ENCODE results near the gene COX19.

COX19 gene

GRCh38 chr7:999941-1000935 is 24.9 kb upstream of the COX19 start:
- H3K4me3 ChIP-seq (ENCODE audit: low read depth in 1 of 2, low read length in 2 of 2), result no peak overlapping the region
- H3K27ac ChIP-seq (ENCODE audit: low read depth, low read length), result no peak overlapping the region
- no peaks in the 10 kb centered on the region for H3K9me3 ChIP-seq (ENCODE audit: control insufficient read depth in 1 of 2, low read length in 2 of 2)
- no peaks in the 10 kb centered on the region for H3K27me3 ChIP-seq (ENCODE audit: control insufficient read depth in 1 of 2, insufficient read depth in 2 of 2, low read length in 2 of 2)
- no peak overlapping the region for H3K9ac ChIP-seq (ENCODE audit: low read depth in 1 of 2, low read length in 2 of 2)
- no peaks in the 10 kb centered on the region for H3K4me1 ChIP-seq (ENCODE audit: control insufficient read depth in 1 of 2, insufficient read depth in 2 of 2, low read length in 2 of 2)
- no peaks in the 10 kb centered on the region for H3K36me3 ChIP-seq (ENCODE audit: control insufficient read depth in 1 of 2, insufficient read depth in 2 of 2, low read length in 2 of 2)

- no peaks in the 10 kb centered on the region for H3K4me1 ChIP-seq (ENCODE audit: control insufficient read depth in 1 of 2, insufficient read depth in 2 of 2, low read length in 2 of 2)
- no peaks in the 10 kb centered on the region for H3K9me3 ChIP-seq (ENCODE audit: control insufficient read depth in 1 of 2, low read length in 2 of 2)
- no peaks in the 10 kb centered on the region for H3K27me3 ChIP-seq (ENCODE audit: control insufficient read depth in 1 of 2, insufficient read depth in 2 of 2, low read length in 2 of 2)
- H3K36me3 ChIP-seq (ENCODE audit: control insufficient read depth in 1 of 2, insufficient read depth in 2 of 2, low read length in 2 of 2), result peaks cover 0 to 3% of the 10 kb centered on the region in 2 donors
- no peak overlapping the region for H3K27ac ChIP-seq (ENCODE audit: low read depth, low read length)
- H3K4me3 ChIP-seq (ENCODE audit: low read depth in 1 of 2, low read length in 2 of 2), result no peak overlapping the region
- no peak overlapping the region for H3K9ac ChIP-seq (ENCODE audit: low read depth in 1 of 2, low read length in 2 of 2)
These were observed 24.0 kb upstream of the COX19 start for GRCh38 chr7:999149-999879.

- Histone ChIP-seq H3K9ac (ENCODE audit: low read depth in 1 of 2, low read length in 2 of 2) (no peak overlapping the region), H3K4me1 (ENCODE audit: control insufficient read depth in 1 of 2, insufficient read depth in 2 of 2, low read length in 2 of 2) (no peaks in the 10 kb centered on the region), H3K4me3 (ENCODE audit: low read depth in 1 of 2, low read length in 2 of 2) (no peak overlapping the region), H3K27me3 (ENCODE audit: control insufficient read depth in 1 of 2, insufficient read depth in 2 of 2, low read length in 2 of 2) (no peaks in the 10 kb centered on the region), H3K9me3 (ENCODE audit: control insufficient read depth in 1 of 2, low read length in 2 of 2) (no peaks in the 10 kb centered on the region), H3K36me3 (ENCODE audit: control insufficient read depth in 1 of 2, insufficient read depth in 2 of 2, low read length in 2 of 2) (peaks cover 0 to 3% of the 10 kb centered on the region in 2 donors), H3K27ac (ENCODE audit: low read depth, low read length) (no peak overlapping the region)
These were observed 22.4 kb upstream of the COX19 start for GRCh38 chr7:997404-998395.

GRCh38 chr7:996079-996872 is 20.9 kb upstream of the COX19 start:
- H3K27ac ChIP-seq (ENCODE audit: low read depth, low read length), result no peak overlapping the region
- no peaks in the 10 kb centered on the region for H3K4me1 ChIP-seq (ENCODE audit: control insufficient read depth in 1 of 2, insufficient read depth in 2 of 2, low read length in 2 of 2)
- H3K9me3 ChIP-seq (ENCODE audit: control insufficient read depth in 1 of 2, low read length in 2 of 2), result no peaks in the 10 kb centered on the region
- H3K36me3 ChIP-seq (ENCODE audit: control insufficient read depth in 1 of 2, insufficient read depth in 2 of 2, low read length in 2 of 2), result peaks cover 0 to 3% of the 10 kb centered on the region in 2 donors
- H3K9ac ChIP-seq (ENCODE audit: low read depth in 1 of 2, low read length in 2 of 2), result no peak overlapping the region
- H3K4me3 ChIP-seq (ENCODE audit: low read depth in 1 of 2, low read length in 2 of 2), result no peak overlapping the region
- H3K27me3 ChIP-seq (ENCODE audit: control insufficient read depth in 1 of 2, insufficient read depth in 2 of 2, low read length in 2 of 2), result no peaks in the 10 kb centered on the region

DNA sequence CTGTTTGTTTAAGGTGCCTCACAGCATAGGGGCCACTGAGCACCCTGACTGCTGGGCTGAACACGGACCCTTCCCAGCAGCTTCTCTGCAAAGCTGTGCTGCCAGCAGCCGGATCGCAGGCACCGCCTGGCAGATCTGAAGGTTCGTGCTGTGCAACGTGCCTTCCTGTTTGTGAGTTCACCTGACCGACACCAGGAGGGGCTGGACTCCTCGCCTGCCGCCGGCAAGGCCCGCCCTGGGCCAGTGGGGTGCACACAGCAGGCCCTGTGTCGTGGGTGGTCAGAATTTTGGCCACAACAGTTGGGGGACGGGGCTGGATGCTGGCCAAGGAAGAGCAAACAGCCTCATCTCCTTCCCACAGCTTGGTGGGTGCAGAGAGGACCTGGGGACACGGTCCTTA is 20.2 kb upstream of the COX19 start:
- H3K27ac ChIP-seq (ENCODE audit: low read depth, low read length), result no peak overlapping the region
- H3K9me3 ChIP-seq (ENCODE audit: control insufficient read depth in 1 of 2, low read length in 2 of 2), result no peaks in the 10 kb centered on the region
- H3K4me1 ChIP-seq (ENCODE audit: control insufficient read depth in 1 of 2, insufficient read depth in 2 of 2, low read length in 2 of 2), result no peaks in the 10 kb centered on the region

DNA sequence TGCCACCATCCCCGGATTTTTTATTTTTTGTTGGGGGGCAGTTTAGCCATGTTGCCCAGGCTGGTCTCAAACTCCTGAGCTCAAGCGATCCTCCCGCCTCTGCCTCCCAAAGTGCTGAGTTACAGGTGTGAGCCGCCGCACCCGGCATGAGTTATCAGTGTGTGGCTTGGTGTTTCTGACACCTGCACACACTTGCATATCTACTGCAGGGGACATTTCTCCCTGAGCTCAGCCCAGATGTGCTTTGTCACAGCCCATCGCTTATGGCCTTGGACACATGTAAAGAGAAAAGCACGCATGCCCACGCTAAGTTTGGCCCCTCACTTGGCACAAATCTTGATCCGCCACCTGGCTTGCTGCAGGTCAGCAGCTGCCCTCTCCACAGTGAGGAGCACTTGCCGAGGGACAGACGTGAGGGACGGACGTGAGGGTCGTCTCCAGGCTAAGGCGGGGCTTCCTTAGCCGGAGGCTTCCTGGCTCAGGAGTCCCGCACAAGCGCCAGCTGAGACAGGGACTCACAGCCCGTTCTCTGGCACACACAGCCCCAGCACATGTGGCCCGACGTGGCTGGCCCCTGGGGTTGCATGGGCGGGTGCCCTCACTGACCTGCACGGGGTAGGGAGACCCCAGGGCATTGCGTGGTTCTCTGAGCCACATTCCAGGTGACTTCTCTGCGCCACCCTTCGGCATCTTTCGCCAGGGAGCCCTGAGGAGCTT is 19.4 kb upstream of the COX19 start:
- Histone ChIP-seq H3K4me3 (ENCODE audit: low read depth in 1 of 2, low read length in 2 of 2) (no peak overlapping the region), H3K9ac (ENCODE audit: low read depth in 1 of 2, low read length in 2 of 2) (no peak overlapping the region), H3K27ac (ENCODE audit: low read depth, low read length) (no peak overlapping the region), H3K4me1 (ENCODE audit: control insufficient read depth in 1 of 2, insufficient read depth in 2 of 2, low read length in 2 of 2) (no peaks in the 10 kb centered on the region), H3K9me3 (ENCODE audit: control insufficient read depth in 1 of 2, low read length in 2 of 2) (no peaks in the 10 kb centered on the region), H3K27me3 (ENCODE audit: control insufficient read depth in 1 of 2, insufficient read depth in 2 of 2, low read length in 2 of 2) (no peaks in the 10 kb centered on the region), H3K36me3 (ENCODE audit: control insufficient read depth in 1 of 2, insufficient read depth in 2 of 2, low read length in 2 of 2) (peaks cover 0 to 3% of the 10 kb centered on the region in 2 donors)

More for the DNA sequence above, 20.2 kb upstream of the COX19 start:
- H3K27me3 ChIP-seq (ENCODE audit: control insufficient read depth in 1 of 2, insufficient read depth in 2 of 2, low read length in 2 of 2), result no peaks in the 10 kb centered on the region
- peaks cover 0 to 3% of the 10 kb centered on the region in 2 donors for H3K36me3 ChIP-seq (ENCODE audit: control insufficient read depth in 1 of 2, insufficient read depth in 2 of 2, low read length in 2 of 2)
- H3K4me3 ChIP-seq (ENCODE audit: low read depth in 1 of 2, low read length in 2 of 2), result no peak overlapping the region
- H3K9ac ChIP-seq (ENCODE audit: low read depth in 1 of 2, low read length in 2 of 2), result no peak overlapping the region

DNA sequence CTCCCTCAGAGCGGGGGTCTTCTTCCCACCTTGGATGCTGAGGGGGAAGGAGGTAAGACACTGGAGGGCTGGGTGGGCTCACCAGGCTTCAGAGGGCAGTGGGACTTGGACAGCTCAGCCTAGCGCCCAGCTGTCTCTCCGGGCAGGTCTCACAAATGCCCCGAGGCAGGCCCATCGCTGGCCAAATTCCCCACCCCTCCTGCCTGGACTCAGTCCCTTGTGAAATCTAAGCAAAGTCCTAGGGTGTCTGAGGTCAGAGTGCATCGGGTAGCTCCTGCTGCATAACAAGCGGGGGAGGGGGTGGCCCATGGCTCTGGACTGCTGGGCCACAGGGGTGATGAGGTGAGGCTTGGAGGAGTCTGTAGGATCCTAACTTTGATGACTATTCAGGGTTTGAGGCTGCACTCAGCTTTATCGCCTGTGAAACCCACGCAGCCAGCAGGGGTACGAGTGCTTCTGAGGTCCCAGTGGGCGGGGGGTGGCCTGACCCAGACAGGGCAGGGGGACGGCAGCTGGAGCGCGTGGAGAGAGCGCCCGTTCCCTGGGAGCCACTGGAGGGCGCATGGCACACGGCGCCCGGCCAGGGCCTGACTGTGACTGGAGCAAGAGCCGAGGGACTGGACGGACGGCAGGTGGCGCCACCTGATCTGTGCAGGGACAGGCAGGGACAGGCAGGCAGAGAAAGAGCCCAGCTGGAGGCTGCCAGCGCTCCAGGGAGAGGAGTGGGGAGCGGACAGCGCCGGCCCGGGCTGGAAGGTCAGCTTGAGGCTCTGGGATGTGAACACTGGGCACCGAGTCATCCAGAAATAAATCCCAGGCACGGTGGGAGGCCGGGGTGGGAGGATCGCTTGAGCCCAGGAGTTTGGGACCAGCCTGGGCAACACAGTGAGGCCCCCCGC is 17.6 kb upstream of the COX19 start:
- Histone ChIP-seq H3K4me1 (ENCODE audit: control insufficient read depth in 1 of 2, insufficient read depth in 2 of 2, low read length in 2 of 2) (no peaks in the 10 kb centered on the region), H3K27ac (ENCODE audit: low read depth, low read length) (no peak overlapping the region), H3K36me3 (ENCODE audit: control insufficient read depth in 1 of 2, insufficient read depth in 2 of 2, low read length in 2 of 2) (peaks cover 0 to 3% of the 10 kb centered on the region in 2 donors), H3K9me3 (ENCODE audit: control insufficient read depth in 1 of 2, low read length in 2 of 2) (no peaks in the 10 kb centered on the region), H3K4me3 (ENCODE audit: low read depth in 1 of 2, low read length in 2 of 2) (no peak overlapping the region), H3K27me3 (ENCODE audit: control insufficient read depth in 1 of 2, insufficient read depth in 2 of 2, low read length in 2 of 2) (no peaks in the 10 kb centered on the region), H3K9ac (ENCODE audit: low read depth in 1 of 2, low read length in 2 of 2) (no peak overlapping the region)

Measured in duodenal mucosa (tissue), 2 donors.